GM23338 (cell line): ENCODE results near the gene MYL4. TPM values are rescaled to one million over a fixed set of nuclear protein-coding genes. Genes with fewer than 3 reads are reported as not detected.
A peak's percentile ranks its signal among the peaks of the same experiment; 100 is the strongest.

ENCODE experiments used
- ATAC-seq: fragments of 200-7000 bp; cut with Tn5 transposase; 3 replicates; pipeline ENCODE4 v1.9.1; 2020
- DNase-seq: peaks from one replicate; pipeline ENCODE4 v3.0.0-alpha.2; 2015; ENCODE audit warnings: low spot score
- H2AFZ ChIP-seq: fragments of 200-600 bp; sonication (generic); 2 replicates; pipeline ENCODE4 v1.8.0; 2016; ENCODE audit warnings: antibody characterized with exemption, mild to moderate bottlenecking, moderate library complexity
- H3F3A ChIP-seq: fragments of 200-600 bp; sonication (generic); replicated peaks from 2 replicates; pipeline ENCODE4 v1.8.0; 2017; ENCODE audit warnings: antibody characterized with exemption, mixed run types, low read depth
- H3K27ac ChIP-seq: fragments of 200-600 bp; sonication (generic); 2 replicates; pipeline ENCODE4 v1.6.1; 2016; ENCODE audit warnings: low read depth
- H3K27me3 ChIP-seq: fragments of 200-600 bp; sonication (generic); 2 replicates; pipeline ENCODE4 v1.8.0; 2016; ENCODE audit warnings: mild to moderate bottlenecking, mixed run types, moderate library complexity; ENCODE audit not compliant: insufficient read depth
- H3K36me3 ChIP-seq: fragments of 200-600 bp; sonication (generic); 2 replicates; pipeline ENCODE4 v1.8.0; 2016; ENCODE audit warnings: mild to moderate bottlenecking; ENCODE audit not compliant: insufficient read depth
- H3K4me1 ChIP-seq: fragments of 200-600 bp; sonication (generic); 2 replicates; pipeline ENCODE4 v1.8.0; 2016; ENCODE audit warnings: mild to moderate bottlenecking, moderate library complexity; ENCODE audit not compliant: insufficient read depth
- H3K4me2 ChIP-seq: fragments of 200-600 bp; sonication (generic); 2 replicates; pipeline ENCODE4 v1.7.1; 2017; ENCODE audit warnings: mixed run types
- H3K4me3 ChIP-seq: fragments of 200-600 bp; sonication (generic); 2 replicates; pipeline ENCODE4 v1.6.1; 2016; ENCODE audit warnings: mixed run types
- H3K79me2 ChIP-seq: fragments of 200-600 bp; sonication (generic); replicated peaks from 2 replicates; pipeline ENCODE4 v1.8.0; 2017; ENCODE audit warnings: mild to moderate bottlenecking; ENCODE audit not compliant: insufficient read depth
- H3K9me2 ChIP-seq: fragments of 200-600 bp; sonication (generic); 2 replicates; pipeline ENCODE4 v1.8.0; 2017; ENCODE audit not compliant: insufficient read depth
- H4K20me1 ChIP-seq: fragments of 200-600 bp; sonication (generic); replicated peaks from 2 replicates; pipeline ENCODE4 v1.8.0; 2017; ENCODE audit warnings: mild to moderate bottlenecking; ENCODE audit not compliant: insufficient read depth
- H3K27ac Mint-ChIP-seq: 2 replicates; pipeline ENCODE4 v1.8.0; 2020; ENCODE audit warnings: inconsistent platforms, mild to moderate bottlenecking, moderate library complexity, mixed read lengths
- H3K27me3 Mint-ChIP-seq: 3 replicates; pipeline ENCODE4 v1.8.0; 2022; ENCODE audit warnings: low read depth, mild to moderate bottlenecking, moderate library complexity, mixed read lengths, inconsistent platforms; ENCODE audit not compliant: insufficient read depth, poor library complexity
- H3K36me3 Mint-ChIP-seq: 3 replicates; pipeline ENCODE4 v1.8.0; 2021; ENCODE audit warnings: low read depth, mild to moderate bottlenecking, inconsistent platforms, moderate library complexity, mixed read lengths
- H3K4me1 Mint-ChIP-seq: 3 replicates; pipeline ENCODE4 v1.8.0; 2020; ENCODE audit warnings: mild to moderate bottlenecking, inconsistent platforms, mixed read lengths
- H3K4me3 Mint-ChIP-seq: 3 replicates; pipeline ENCODE4 v1.8.0; 2021; ENCODE audit warnings: moderate library complexity, mild to moderate bottlenecking, inconsistent platforms, mixed read lengths
- H3K9me3 Mint-ChIP-seq: 3 replicates; pipeline ENCODE4 v1.8.0; 2020; ENCODE audit warnings: moderate library complexity, mild to moderate bottlenecking, inconsistent platforms, mixed read lengths
- EZH2 ChIP-seq: fragments of 200-600 bp; sonication (generic); IDR thresholded peaks from one replicate; pipeline ENCODE4 v1.8.0; 2017; ENCODE audit warnings: antibody characterized with exemption, mild to moderate bottlenecking, low read depth; ENCODE audit not compliant: unreplicated experiment
- POLR2AphosphoS5 ChIP-seq: IDR thresholded peaks from 2 replicates; pipeline ENCODE4 v1.6.1; 2016; ENCODE audit warnings: antibody characterized with exemption, low read depth
- STAT1 ChIP-seq: IDR thresholded peaks from one replicate; pipeline ENCODE4 v1.6.1; 2016; ENCODE audit warnings: antibody characterized with exemption; ENCODE audit not compliant: unreplicated experiment
- ZNF331 ChIP-seq: fragments of 250-450 bp; sonication (Bioruptor Pico); IDR thresholded peaks from 2 replicates; pipeline ENCODE4 v1.5.0; 2020; ENCODE audit warnings: low read depth, mild to moderate bottlenecking, moderate library complexity
- ZNF462 ChIP-seq: fragments of 250-450 bp; sonication (Bioruptor Pico); IDR thresholded peaks from 2 replicates; pipeline ENCODE4 v1.5.0; 2020; ENCODE audit warnings: mild to moderate bottlenecking, moderate library complexity
- polyA plus RNA-seq: library from polyadenylated mRNA; unstranded; fragments of >200 nt; fragmentation: Nextera tagmentation; extraction: Ambion mirVana; gene quantifications from 2 replicates; pipeline ENCODE4 v1.2.1, GENCODE V29; 2016
- total RNA-seq: library from RNA; depleted of rRNA; stranded (reverse); fragments of >200 nt; shearing (Covaris generic); gene quantifications from 2 replicates; pipeline ENCODE4 v1.2.3, GENCODE V29; 2014
- TF ChIP-seq, protein P1 (sequence below): IDR thresholded peaks from 2 replicates; pipeline ENCODE4 v1.6.1; 2016; ENCODE audit warnings: antibody characterized with exemption

Gene MYL4
- total and polyA plus RNA-seq, 2 experiments from 2014 or later: 0.44 TPM; not detected in 1

- no peak for TF ChIP-seq ZNF462 (CRISPR knock-in tag)
- TF ChIP-seq, protein P1, sequence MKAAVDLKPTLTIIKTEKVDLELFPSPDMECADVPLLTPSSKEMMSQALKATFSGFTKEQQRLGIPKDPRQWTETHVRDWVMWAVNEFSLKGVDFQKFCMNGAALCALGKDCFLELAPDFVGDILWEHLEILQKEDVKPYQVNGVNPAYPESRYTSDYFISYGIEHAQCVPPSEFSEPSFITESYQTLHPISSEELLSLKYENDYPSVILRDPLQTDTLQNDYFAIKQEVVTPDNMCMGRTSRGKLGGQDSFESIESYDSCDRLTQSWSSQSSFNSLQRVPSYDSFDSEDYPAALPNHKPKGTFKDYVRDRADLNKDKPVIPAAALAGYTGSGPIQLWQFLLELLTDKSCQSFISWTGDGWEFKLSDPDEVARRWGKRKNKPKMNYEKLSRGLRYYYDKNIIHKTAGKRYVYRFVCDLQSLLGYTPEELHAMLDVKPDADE: no peak
- TF ChIP-seq STAT1: no peak
- no peak for TF ChIP-seq EZH2
These were observed 3.7 kb upstream of the MYL4 start (continued) for GRCh38 chr17:47205419-47205963.

DNA sequence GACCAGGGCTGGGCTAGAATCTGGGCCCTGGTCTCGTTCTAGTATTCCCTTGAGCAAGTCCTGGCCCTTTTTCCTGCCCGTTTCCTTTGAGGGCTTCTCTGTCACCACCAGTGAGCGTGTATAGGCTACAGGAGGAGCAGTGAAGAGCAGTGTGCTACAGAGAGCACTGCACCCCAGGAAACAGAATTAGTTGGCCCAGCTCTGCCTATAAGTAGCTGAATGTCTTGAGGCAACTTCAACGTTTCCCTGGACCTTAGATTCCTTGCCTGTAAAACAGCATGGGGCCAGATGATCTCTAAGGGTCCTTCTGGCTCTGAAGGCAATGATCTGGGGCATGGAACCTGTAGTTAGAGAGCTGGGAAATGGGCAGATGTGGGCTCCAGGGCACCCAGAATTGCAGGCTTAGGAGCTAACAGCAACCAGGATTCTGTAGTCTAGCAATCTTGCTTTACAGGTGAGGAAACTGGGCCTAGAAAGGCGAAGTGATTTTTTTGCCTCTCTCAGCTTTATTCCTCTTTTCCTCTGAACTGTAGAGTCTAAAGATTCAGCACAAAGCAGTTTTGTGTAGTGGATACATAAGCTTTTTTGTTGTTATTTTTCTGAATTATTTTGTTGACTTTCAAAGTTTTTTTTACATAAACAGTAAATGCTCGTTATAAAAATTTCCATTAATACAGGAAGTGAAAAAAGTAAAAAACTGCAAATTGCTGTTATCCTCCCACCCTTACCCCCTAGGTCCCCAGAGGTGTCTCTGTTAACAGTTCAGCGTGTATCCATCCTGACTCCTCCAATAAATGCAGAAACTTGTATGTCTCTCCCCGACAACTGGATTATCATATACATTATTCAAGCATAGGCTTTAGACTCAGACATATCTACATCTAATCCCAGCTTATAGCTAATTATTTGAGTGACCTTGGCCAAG is 1.7 kb upstream of the MYL4 start:
- no peak for DNase-seq
- no peak overlapping the region for H3K27ac Mint-ChIP-seq
- no peaks in the 10 kb centered on the region for H3K9me3 Mint-ChIP-seq
- TF ChIP-seq ZNF331 (CRISPR knock-in tag) (no peak), ZNF462 (CRISPR knock-in tag) (no peak), POLR2AphosphoS5 (no peak)

More for the DNA sequence above, 1.7 kb upstream of the MYL4 start:
- Mint-ChIP-seq H3K4me3 (no peak overlapping the region), H3K4me1 (peaks cover 13% of the 10 kb centered on the region), H3K36me3 (no peaks in the 10 kb centered on the region), H3K27me3 (peaks cover 5% of the 10 kb centered on the region)
- H4K20me1 ChIP-seq: no peaks in the 10 kb centered on the region
- H3K36me3 ChIP-seq: no peaks in the 10 kb centered on the region
- no peaks in the 10 kb centered on the region for H3F3A ChIP-seq
- H3K27me3 ChIP-seq: no peaks in the 10 kb centered on the region
- no peak overlapping the region for H3K4me2 ChIP-seq
- H2AFZ ChIP-seq: peak overlapping the region; percentile 43; the same call in 1 of the 2 replicates
- no peak overlapping the region for H3K27ac ChIP-seq
- no peaks in the 10 kb centered on the region for H3K9me2 ChIP-seq
- no peaks in the 10 kb centered on the region for H3K79me2 ChIP-seq
- no peak for ATAC-seq
- H3K4me1 ChIP-seq: peaks cover 8% of the 10 kb centered on the region; the same call in 1 of the 2 replicates
- H3K4me3 ChIP-seq: no peak overlapping the region
